Kasumi-1 (cell line): ENCODE results near the gene CYYR1.

Experiments
- DNase-seq, 2 experiments: peaks; one replicate each; lab custom pipeline; 2025; lab: John Stamatoyannopoulos, UW

CYYR1 gene

DNA sequence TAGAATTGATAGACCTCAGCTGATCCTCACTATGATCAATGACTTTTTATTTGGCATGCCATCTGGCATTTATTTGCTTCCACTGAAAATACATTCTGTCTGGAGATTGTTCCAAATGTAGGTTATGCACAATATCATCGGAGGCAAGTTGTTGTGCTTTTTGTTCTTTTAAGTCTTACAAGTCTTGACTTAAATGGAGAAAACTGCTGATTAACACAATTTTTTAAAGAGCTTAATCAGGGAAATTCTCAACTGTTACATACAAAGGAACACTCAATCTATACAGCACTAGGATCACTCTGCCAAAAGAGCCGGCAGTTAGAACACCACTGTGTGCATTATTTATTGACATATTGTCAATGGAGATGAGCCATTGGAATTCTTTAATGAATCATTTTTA is 19.2 kb downstream of the CYYR1 start:
- no peak for DNase-seq

DNA sequence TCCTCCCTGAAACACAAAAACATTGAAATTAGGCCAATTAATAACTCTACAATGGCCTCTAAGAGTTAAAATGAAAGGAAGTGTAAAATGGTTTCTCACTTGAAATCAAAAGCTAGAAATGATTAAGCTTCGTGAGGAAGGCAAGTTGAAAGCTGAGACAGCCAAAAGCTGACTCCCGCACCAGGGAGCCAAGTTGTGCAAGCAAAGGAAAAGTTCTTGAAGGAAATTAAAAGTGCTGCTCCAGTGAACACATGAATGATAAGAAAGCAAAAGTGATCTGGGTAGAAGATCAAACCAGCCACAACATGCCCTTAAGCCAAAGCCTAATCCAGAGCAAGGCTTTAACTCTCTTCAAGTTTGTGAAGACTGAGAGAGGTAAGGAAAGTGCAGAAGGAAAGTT is 22.8 kb downstream of the CYYR1 start:
- DNase-seq, result no peak

DNA sequence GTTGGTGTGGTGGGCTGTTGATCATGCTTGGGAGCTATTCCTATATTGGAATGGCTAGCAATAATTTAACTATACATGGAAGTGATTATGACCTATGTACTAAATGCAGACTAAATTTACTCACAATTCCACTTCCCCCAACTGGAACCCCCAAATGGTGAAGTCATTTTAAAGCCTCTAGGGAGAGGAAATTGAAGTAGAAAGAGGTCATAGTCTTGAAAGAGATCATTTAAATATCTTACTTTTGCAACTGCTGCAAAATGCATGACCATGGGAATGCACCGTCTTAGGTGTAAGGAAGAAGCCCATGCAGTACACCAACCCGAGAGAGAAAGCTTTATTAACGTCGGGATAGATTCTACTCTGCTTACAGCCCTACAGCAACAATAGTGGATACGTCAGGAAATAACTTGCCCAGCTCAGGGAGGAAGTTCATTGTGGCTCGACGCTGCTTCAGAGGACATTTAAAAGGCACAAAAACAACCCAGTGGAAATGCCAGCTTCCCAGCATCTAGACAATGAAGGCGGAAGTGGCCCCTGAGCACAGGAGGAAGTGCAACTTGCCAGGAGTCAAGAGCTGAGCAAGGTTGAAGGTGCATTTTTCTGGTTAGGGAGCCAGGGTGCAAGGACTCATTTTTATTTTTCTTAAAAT is 26.5 kb downstream of the CYYR1 start:
- no peak for DNase-seq

DNA sequence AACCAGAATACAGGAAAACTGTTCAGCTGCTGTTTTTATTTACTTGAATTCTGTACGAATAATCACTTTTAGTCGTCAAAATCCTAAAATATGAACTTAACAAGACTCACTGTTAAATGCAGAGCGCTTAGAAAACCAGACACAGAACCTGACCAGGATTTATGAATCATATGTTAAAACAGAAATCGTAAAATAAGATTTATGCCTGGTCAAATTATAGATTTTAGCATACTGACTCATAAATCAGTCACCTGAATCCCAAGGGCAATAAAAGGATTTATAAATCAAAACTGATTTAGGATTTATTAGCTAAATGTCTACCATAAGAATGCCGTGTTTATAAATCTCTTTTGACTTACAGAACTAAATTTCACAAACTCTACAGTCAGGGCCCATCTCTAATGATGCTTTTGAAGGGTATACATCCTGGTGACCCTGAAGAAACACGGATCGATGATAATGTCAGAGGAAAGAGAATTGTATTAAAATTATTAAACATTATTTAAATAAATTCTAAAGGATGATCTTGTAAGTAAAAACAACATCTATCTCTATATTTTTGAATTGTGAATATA is 28.8 kb downstream of the CYYR1 start:
- DNase-seq, result no peak

DNA sequence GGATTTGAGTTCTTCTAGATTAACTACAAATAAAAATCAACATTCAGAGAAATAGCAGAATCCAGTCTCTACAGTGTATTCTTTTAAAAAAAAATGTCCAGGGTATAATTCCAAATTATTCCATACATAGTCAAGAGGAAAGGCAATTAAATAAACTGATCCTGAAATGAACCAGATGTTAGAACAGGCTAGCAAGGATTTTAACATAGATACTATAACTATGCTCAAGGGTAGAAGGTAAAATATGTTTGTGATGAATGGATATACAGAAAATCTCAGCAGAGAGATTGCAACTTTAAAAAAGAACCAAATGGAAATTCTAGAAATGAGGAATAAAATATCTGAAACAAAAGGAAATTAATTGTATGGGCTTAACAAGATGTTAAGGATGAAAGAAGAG is 32.4 kb downstream of the CYYR1 start:
- DNase-seq, result no peak

DNA sequence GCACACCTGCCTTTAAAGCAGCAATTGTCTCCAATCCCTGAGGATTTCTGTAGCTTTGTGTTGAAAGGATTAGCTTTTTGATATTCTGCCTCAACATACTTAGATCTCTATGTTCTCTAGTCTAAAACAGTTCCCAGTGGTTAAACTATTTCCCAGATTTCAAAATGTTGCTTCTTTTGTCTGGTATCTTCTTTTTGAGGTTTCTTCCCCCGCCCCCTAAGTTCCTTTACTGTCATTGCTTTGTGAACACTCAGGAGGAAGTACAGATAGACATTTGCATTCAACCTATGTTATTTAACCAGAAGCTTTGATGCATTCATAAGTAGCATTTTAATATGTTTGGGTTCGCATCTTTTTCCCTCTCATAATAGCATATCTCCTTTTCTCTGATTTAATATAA is 33.5 kb downstream of the CYYR1 start:
- peak; percentile 16 to 25 for DNase-seq

DNA sequence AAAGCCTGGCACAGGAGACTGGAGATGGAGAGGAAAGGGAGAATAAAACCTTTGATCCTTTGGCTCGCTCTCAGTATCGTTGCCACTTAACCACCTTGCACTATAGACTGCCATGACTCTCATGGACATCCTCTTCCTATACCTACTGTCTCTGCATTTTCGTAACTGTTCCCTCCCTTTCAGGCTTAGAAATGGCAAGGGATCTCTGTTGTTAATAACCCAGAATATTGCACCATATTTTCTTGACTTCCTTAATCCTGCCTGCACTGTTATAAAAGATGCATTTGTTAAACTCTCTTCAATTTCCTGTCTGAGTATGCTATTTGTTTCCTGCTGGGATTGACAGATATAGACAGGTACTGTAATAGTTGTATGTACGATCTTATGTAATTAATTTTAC is 38.6 kb downstream of the CYYR1 start:
- DNase-seq, result peak in 1 of 2 experiments; percentile 3

DNA sequence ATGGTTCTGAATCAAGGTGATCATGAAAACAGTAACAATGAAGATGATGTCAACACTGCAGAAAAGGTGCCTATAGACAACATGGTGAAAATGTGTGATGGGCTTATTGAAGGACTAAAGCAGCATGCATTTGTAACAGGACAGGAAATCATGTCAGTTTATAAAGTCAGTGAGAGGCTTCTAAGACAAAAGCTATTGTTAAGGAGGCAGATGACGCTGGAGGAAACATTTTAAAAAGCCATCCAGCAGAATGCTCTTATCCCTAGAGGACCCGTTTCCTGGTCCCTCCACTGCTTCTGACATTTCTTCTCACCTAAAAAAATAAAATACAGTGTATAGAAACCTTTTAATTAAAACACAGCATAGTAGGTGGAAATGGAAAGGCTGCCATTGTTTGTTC is 40.9 kb downstream of the CYYR1 start:
- DNase-seq, result no peak

DNA sequence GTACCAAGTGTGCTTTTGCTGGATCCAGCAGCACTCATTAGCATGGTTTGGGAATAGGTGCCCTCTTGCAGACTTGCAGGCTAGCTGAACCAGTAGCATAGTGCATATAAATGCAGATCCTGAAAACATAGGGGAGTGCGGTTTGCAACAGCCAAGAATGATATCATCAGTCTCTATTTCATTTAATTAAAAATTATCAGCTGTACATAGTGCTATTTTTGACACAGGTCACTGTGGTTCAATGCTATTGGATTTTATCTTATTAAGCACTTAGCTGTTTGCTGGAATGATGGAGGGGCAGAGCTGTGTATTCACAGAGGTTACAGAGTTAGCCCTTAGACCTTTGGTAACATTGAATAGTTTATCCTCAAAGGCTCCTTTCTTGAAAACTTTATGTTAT is 43.6 kb downstream of the CYYR1 start:
- no peak for DNase-seq

DNA sequence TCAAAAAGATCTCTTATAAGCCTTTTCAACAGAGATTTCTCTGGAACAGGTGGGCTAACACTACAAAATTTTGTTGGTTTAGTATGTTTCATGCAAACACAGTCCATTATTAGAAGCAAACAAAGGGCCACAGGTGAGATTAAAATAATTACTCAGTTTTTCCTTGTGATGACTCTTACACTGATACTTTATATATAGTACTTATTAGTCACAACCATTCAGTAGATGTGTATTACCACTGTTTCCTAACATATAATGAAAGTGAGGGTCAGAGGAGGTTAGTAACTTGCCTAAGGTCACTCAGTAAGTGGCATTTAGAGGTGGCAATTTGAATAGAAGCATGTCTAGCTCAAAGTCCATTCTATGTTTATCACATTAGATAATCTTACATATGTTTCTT is 44.2 kb downstream of the CYYR1 start:
- no peak for DNase-seq

DNA sequence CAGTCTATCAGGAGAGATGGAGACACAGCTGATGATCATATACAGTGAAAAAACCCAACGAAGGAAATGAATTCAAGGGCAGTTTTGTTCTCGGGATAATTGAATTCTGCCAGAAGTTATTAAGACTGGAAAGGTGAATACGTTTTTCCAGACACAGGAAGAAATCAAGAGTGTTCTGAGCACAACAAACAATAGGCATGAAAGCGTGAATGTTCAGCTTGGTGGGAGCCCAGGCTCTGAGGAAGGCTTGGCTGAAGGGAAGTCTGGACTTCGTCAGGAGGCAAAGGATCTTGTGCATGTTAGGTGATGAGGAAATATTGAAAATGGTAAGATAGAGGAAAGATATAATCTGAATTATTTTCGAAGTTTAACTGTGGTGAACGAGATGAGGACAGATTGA is 50.4 kb downstream of the CYYR1 start:
- DNase-seq, result no peak

DNA sequence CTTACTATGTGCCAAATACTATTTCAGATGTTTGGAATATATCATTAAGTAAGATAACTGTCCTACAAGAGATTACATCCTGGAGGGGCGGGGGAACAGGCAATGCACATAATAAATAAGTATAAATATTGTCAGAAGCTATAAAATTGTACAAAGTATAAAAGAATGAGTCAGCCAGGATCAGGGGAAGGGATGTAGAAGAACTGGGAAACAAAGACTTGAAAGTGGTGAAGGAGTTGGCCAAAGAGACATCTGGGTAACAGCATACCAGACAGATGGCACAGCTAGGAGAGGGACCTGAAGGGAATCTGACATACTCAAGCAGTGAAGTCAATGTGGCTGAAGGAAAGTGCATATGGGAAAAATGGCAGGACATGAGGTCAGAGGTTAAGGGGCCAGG is 53.9 kb downstream of the CYYR1 start:
- no peak for DNase-seq

DNA sequence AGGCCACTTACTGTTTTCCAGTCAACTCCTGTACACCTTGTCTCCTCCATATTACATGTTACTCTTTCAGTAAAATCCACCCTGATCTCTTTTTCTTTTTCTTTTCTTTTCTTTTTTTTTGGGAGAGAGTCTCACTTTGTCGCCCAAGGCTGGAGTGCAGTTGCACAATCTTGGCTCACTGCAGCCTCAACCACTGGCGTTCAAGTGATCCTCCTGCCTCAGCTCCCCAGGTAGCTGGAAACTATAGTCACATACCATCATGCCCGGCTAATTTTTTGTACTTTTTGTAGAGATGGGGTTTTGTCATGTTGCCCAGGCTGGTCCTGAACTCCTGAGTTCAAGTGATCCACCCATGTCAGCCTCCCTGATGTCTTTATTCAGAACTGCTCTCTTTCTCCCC is 57.8 kb downstream of the CYYR1 start:
- no peak for DNase-seq

DNA sequence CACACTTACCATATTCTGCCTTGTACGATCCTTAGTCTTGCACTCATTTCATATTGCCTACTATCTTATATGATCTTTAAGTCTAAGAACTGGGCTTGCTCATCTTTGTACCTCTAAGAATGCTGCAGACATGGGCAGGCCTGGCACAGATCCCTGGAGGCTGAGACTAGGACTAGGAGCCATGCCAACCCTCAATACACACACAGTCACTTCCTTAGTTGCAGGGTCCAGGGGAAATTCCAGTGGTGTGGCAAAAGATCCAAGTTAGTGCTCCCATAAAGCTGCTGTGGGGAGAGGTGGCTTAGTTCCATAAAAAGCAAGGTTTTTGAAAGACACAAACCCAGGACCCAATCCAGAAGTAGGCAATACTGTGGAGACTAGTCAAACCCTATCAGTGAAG is 59.9 kb downstream of the CYYR1 start:
- no peak for DNase-seq

DNA sequence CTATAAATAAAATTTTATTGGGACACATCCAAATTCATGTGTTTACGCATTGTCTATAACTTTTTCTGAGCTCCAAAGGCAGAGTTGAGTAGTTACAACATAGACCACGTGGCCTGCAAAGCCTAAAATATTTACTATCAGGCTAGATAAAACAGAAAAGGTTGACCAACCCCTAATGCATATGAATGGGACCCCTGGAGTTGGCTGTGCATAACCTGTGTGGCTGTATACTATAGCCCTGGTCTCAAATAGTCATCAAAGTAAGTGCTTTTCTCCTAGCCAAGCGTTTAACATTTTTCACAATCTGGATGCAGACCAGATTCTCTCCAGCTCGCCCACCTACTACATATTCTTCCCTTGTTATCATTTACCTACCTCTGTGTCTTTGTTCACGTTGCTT is 60.4 kb downstream of the CYYR1 start:
- DNase-seq, result no peak

DNA sequence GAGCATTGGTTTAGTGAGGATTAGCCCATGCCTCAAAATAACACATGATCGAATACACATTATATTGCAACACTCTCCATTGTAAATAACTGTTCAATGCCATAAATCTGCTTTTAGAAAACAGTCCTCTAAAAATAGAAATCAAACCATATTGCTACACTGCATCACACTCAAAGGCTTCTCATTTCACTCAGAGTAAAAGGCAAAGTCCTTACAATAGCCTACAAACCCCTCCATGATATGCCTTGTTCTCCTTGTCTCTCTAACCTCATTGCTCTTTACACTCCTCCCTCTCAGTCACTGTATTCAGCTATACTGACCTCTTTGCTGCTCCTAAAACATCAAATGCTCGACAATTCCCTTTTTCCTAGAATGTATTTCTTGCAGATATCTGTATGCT is 64.2 kb downstream of the CYYR1 start:
- DNase-seq, result no peak

DNA sequence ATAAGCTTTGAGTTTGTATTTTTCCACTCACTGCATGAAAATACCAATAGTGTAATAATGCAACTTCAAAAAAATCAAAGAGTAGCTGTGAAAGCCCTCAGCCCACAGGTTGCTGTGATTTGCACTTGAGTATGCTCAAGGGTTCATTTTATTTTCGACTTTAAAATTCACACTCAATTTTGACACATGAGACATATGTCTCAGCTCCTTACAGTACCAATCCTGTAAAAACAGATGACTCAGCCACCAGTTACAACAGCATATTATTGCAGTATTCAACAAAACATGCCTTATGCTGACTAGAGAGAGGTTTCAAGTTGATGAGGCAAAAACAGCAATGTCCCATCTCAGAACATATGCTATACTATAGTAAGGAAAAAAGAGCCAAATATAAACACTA is 66.1 kb downstream of the CYYR1 start:
- DNase-seq, result no peak

DNA sequence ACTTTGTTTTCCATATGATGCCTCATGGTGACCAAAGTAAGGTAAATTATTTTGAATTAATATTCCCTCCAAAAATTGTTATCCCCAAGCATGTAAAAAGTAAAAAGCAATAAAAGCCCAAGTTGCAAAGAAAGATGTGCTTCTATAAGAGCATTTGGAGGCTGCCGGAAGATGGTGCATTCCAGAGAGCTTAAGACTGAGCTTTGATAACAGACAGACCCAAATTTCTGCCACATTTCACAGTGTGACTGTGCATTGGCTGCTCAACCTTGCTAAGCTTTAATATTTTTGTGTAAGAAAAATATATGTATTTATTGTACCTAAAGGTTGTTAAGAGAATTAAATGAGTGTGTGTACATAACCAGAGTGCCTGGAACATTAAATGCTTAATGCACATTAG is 67.9 kb downstream of the CYYR1 start:
- no peak for DNase-seq

DNA sequence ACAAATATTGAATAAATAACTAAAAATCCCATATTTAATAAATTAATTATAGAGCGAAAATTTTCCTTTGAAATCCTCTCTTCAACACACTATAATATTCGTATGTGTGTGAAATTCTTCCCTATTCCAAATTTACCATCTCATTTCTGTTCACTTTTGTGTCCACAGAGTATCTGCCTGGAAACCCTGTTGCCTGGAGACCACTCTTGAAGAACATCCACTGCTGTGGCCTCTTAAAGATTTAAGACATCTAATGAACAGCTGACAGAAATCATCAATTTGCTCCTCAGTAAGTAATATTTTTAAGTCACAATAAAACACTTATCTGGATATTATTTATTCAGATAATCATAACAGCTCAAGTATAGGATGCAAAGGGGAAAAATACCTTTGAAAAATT is 69.7 kb downstream of the CYYR1 start:
- DNase-seq, result no peak

DNA sequence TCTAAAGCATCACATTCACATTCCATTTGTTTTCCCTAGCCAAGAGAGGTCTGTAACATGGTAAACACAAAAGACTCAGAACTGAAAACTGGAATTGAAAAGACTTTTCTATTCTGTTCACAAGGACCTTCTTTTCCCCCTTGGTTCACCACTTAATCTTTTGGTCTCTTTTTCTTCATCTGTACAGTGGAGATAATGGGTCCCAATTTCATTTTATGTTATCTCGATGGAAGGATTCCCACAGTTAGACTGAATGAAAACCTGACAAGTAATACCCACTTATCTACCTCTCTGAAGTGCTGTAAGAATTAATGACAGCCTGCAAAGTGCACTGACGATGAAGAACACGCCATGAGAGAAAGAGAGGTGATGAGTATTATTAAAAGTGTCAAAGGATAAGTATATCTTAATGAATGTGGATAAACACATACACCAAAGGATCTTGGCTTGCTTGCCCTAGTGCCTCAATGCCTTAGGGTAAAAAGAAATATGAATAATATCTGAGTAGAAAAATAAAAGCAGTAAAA is 71.5 kb downstream of the CYYR1 start:
- DNase-seq, result no peak

DNA sequence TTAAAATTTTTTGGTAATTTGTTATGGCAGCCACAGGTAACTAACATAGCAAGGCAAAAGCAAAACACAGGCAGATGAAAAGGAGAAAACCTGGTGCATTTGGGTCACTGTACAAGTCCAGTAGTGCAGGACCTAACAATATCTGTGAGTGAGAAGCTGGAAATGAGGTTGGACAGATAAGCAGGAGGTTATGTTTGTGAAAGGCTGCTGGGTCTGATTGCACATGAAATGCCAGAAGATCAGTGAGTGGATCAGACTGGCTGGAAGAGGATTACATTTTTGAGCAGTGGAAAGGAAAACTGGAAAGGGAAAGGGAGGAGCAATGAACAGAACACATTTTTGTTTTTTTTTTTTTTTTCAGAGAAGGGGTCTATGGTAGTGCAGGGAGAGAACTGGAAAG is 73.6 kb downstream of the CYYR1 start:
- DNase-seq, result no peak

DNA sequence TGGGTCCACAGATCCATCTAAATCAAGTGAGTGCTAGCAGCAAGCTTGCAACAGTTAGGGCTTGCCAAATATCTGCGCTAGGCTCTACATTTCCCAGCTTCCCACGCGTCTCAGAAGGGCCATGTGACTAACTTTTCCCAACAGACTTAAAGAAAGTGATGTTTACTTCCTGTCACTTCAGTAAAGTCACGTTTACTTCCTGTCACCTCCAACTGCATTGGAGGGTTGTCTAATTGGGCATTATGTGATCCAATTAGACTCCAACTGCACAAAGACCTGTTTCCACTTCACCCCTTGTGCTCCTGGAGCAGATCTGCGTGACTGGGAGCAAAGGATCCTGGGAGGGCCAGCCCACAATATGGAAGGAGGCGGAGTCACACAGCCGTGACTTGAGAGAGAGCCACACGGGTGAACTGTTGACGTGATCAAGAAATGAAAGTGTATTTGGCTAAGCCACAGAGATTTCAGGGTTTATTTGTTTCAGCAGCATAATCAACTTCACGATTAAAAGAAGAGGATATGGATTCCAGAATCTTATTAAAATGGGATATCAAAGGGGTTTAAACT is 77.7 kb downstream of the CYYR1 start:
- DNase-seq, result no peak

DNA sequence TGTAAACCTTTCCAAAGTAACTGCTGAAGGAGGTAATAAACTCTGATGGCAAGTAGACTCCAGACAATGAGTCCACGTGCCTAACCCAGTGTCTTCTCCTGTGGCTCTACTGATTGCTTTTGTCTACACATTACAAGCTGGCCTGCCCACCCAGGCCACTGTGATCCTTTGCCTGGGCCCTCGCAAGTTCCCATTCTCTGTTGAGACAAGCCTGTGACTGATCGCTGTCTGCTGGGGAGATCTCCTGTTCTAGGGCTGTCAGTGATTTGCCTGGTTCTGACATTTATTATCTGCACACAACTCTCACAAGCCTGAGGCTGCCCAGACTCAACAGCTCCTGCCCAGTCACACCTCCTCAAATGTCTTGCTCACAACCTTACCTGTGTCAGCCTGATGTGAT is 81.4 kb downstream of the CYYR1 start:
- DNase-seq, result no peak

DNA sequence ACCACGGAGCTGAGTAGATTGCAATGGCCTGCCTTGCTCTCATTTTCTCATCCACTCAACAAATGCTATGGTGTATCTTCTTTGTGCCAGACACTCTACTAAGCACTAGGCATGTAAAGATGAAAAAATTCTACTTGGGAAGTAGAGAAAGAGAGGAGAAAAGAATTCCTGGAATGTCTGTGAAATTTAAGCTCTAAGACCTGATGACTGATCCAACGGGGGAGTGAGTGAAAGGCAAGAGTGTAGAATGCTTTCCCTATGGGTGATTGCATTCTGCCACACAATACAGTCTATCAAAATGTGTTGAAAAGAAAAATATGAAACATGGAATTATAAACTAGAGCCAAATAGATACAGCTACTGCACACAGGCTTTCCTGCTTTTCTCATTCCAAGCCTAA is 82.3 kb downstream of the CYYR1 start:
- no peak for DNase-seq
